HepG2 (cell line): ENCODE measurements around the gene PCSK2. TPM values are rescaled to one million over a fixed set of nuclear protein-coding genes. Genes with fewer than 3 reads are reported as not detected.
A peak's percentile ranks its signal among the peaks of the same experiment; 100 is the strongest.

Experiments
- ATAC-seq: fragments of 200-7000 bp; cut with Tn5 transposase; 3 replicates; pipeline ENCODE4 v1.9.1; 2020; ENCODE audit warnings: mild to moderate bottlenecking, moderate library complexity
- BruUV-seq: library from RNA; stranded (reverse); fragments of 400-500 nt; replicated peaks from 2 replicates; lab custom pipeline; 2021; lab: Mats Ljungman, UMichigan
- CTCF ChIA-PET: fragments of 300-600 bp; formaldehyde crosslinking; extraction: SDS; loops from one replicate; lab custom pipeline; 2021; ENCODE audit warnings: low total read pairs, inconsistent platforms, low intra/inter-chr PET ratio; lab: Yijun Ruan, JAX
- POLR2A ChIA-PET: fragments of 350-600 bp; sonication (Branson Sonifier 250); formaldehyde crosslinking; loops from one replicate; lab custom pipeline; 2020; ENCODE audit warnings: antibody characterized with exemption, inconsistent platforms; lab: Yijun Ruan, JAX
- DNase-seq: peaks from one replicate; pipeline ENCODE4 v3.0.0-alpha.2; 2015; ENCODE audit warnings: low spot score
- FAIRE-seq: peaks from 3 replicates; lab custom pipeline; 2011; peaks lifted over from hg19 to GRCh38; lab: Jason Lieb, UNC
- H2AFZ ChIP-seq: one replicate; pipeline ENCODE4 v1.6.1; 2011; ENCODE audit warnings: low read length, inconsistent platforms
- H3K27ac ChIP-seq: fragments of 300-600 bp; 3 replicates; pipeline ENCODE4 v1.8.0; 2011; ENCODE audit warnings: mixed run types, mild to moderate bottlenecking, mixed read lengths, low read length, inconsistent platforms; ENCODE audit not compliant: insufficient read depth; ENCODE audit errors: extremely low read length
- H3K27me3 ChIP-seq, 2 experiments: fragments of 200-600 bp in 1 of 2; 2 replicates in 1 of 2; 3 replicates in 1 of 2; pipeline versions ENCODE4 v1.6.0 to v1.8.0; 2011; ENCODE audit warnings: low read length in 2 of 2, mild to moderate bottlenecking in 2 of 2, moderate library complexity in 2 of 2, inconsistent platforms in 1 of 2; ENCODE audit not compliant: insufficient read depth in 2 of 2, control insufficient read depth in 1 of 2
- H3K36me3 ChIP-seq, 2 experiments: fragments of 200-600 bp in 1 of 2; replicated peaks in 1 of 2; 2 replicates in 1 of 2; 3 replicates in 1 of 2; pipeline versions ENCODE4 v1.5.1 to v1.8.0; 2011; ENCODE audit warnings: low read length in 2 of 2, inconsistent platforms in 1 of 2; ENCODE audit not compliant: insufficient read depth in 2 of 2, control insufficient read depth in 1 of 2
- H3K4me1 ChIP-seq: 2 replicates; pipeline ENCODE4 v1.5.1; 2012; ENCODE audit warnings: low read length, inconsistent platforms; ENCODE audit not compliant: insufficient read depth
- H3K4me2 ChIP-seq: 2 replicates; pipeline ENCODE4 v1.6.0; 2011; ENCODE audit warnings: low read depth, low read length, inconsistent platforms
- H3K4me3 ChIP-seq, 3 experiments: fragments of 200-600 bp in 1 of 3; sonication (generic), shearing (Covaris generic) in 1 of 3; replicated peaks in 1 of 3; 2 replicates each; pipeline ENCODE4 v1.5.1; 2011 to 2016; ENCODE audit warnings: low read length in 3 of 3, inconsistent platforms in 2 of 3, low read depth in 2 of 3, mild to moderate bottlenecking in 2 of 3, control low read depth in 1 of 3, mixed read lengths in 1 of 3; ENCODE audit not compliant: insufficient read depth in 1 of 3
- H3K79me2 ChIP-seq: one replicate; pipeline ENCODE4 v1.6.1; 2011; ENCODE audit warnings: low read length, inconsistent platforms; ENCODE audit not compliant: insufficient read depth
- H3K9ac ChIP-seq: 2 replicates; pipeline ENCODE4 v1.6.0; 2011; ENCODE audit warnings: mild to moderate bottlenecking, low read depth, low read length, inconsistent platforms; ENCODE audit not compliant: insufficient read depth
- H3K9me3 ChIP-seq: 2 replicates; pipeline ENCODE4 v1.5.1; 2012; ENCODE audit warnings: mild to moderate bottlenecking, low read length
- H4K20me1 ChIP-seq: 2 replicates; pipeline ENCODE4 v1.6.0; 2011; ENCODE audit warnings: inconsistent platforms, mild to moderate bottlenecking, low read length, moderate library complexity; ENCODE audit not compliant: insufficient read depth
- AGO1 ChIP-seq: fragments of 200-400 bp; formaldehyde crosslinking; IDR thresholded peaks from 2 replicates; pipeline ENCODE4 v1.6.1; 2017; ENCODE audit warnings: mild to moderate bottlenecking, low read depth, low read length, moderate library complexity; ENCODE audit not compliant: poor library complexity, severe bottlenecking
- ERF ChIP-seq: IDR thresholded peaks from 2 replicates; pipeline ENCODE4 v1.6.1; 2018; ENCODE audit warnings: missing biosample characterization, missing genetic modification reagents
- EZH2 ChIP-seq: conservative IDR thresholded peaks from 2 replicates; pipeline ENCODE4 v1.6.1; 2012; ENCODE audit warnings: mild to moderate bottlenecking, low read depth, low read length, moderate library complexity
- KDM6A ChIP-seq: IDR thresholded peaks from 2 replicates; pipeline ENCODE4 v1.6.1; 2016; ENCODE audit warnings: low read depth
- MNT ChIP-seq: fragments of 450-650 bp; IDR thresholded peaks from 2 replicates; pipeline ENCODE4 v1.6.1; 2016
- ZNF225 ChIP-seq: sonication (generic); formaldehyde crosslinking; IDR thresholded peaks from 2 replicates; pipeline ENCODE4 v1.4.0; 2020; ENCODE audit warnings: mild to moderate bottlenecking, missing genetic modification reagents
- ZNF563 ChIP-seq: sonication (generic); formaldehyde crosslinking; IDR thresholded peaks from 2 replicates; pipeline ENCODE4 v1.8.0; 2022; ENCODE audit warnings: mild to moderate bottlenecking, moderate library complexity, missing genetic modification reagents
- ZNF768 ChIP-seq: sonication (generic); formaldehyde crosslinking; IDR thresholded peaks from 2 replicates; pipeline ENCODE4 v1.4.0; 2020; ENCODE audit warnings: missing genetic modification reagents
- WGBS: methylation state at CpG from one replicate; pipeline ENCODE4 v1.1.6; 2017; ENCODE audit warnings: low lambda C conversion rate; 5-methylcytosine and 5-hydroxymethylcytosine counted together
- in situ Hi-C: cut with HindIII; loops from 2 replicates; pipeline ENCODE4 v1.10.0; 2017; ENCODE audit warnings: low pct_unique_long_range_greater_than_20kb; ENCODE audit not compliant: extremely low pct_ligation_motif_present
- intact Hi-C: fragments of 100-400 bp; cut with micrococcal nuclease; formaldehyde crosslinking; loops from one replicate; pipeline ENCODE4 v1.10.0; 2022; ENCODE audit not compliant: unreplicated experiment
- polyA plus RNA-seq, 8 experiments: library from polyadenylated mRNA; depleted of rRNA in 3 of 8; stranded (reverse) in 7 of 8; unstranded in 1 of 8; fragments of >200 nt; fragmentation: Illumina TruSeq in 4 of 8; extraction: Trizol in 4 of 8; gene quantifications; 2 replicates each; pipeline versions ENCODE4 v1.2.1 to v1.2.3, GENCODE V29; 2011 to 2016; ENCODE audit warnings: low read depth in 4 of 8, missing spikeins in 1 of 8, mixed read lengths in 1 of 8; ENCODE audit not compliant: insufficient read depth in 1 of 8
- total RNA-seq, 5 experiments: library from RNA; depleted of rRNA; stranded (reverse); fragments of >200 nt; fragmentation: Illumina TruSeq; extraction: Trizol; gene quantifications; 2 replicates each; pipeline ENCODE4 v1.2.3, GENCODE V29; 2016; ENCODE audit warnings: low read depth in 1 of 5

The PCSK2 gene
- total and polyA plus RNA-seq, 2 of the 13 experiments (the other 11 are each of a cell fraction or from before 2014, with no cell fraction given): not detected

GRCh38 chr20:17453592-17453991 lies 226.8 kb downstream of the PCSK2 start:
- WGBS: 44% methylated on average over 22 of the region's 22 CpGs
- Histone ChIP-seq H3K4me3 (no peak overlapping the region), H3K27me3 (peaks cover 2 to 47% of the 10 kb centered on the region in 2 experiments; a peak in 4 of 5 replicates), H3K27ac (no peak overlapping the region), H3K4me1 (no peaks in the 10 kb centered on the region)
- TF ChIP-seq EZH2 (no peak), ZNF768 (CRISPR knock-in tag) (peak; percentile 29; the same call in 1 of the 2 replicates), AGO1 (peak; percentile 45), KDM6A (no peak), ERF (CRISPR knock-in tag) (no peak), ZNF225 (peak; percentile 41; the same call in 1 of the 2 replicates)
- TF ChIP-seq, all 625 proteins: peak for 3
- BruUV-seq: no TSS peak
- no peak for DNase-seq
- Histone ChIP-seq H3K9ac (no peak overlapping the region), H2AFZ (no peak overlapping the region), H3K4me2 (no peak overlapping the region), H3K79me2 (no peaks in the 10 kb centered on the region), H4K20me1 (no peaks in the 10 kb centered on the region), H3K9me3 (no peaks in the 10 kb centered on the region), H3K36me3 (no peaks in the 10 kb centered on the region)
- ChIA-PET CTCF (no interaction called here), POLR2A (no interaction called here)
- intact Hi-C loops (no loop called here), in situ Hi-C loops (no loop called here)
- FAIRE-seq: no peak
- no peak for ATAC-seq

GRCh38 chr20:17456279-17456678 lies 229.4 kb downstream of the PCSK2 start:
- peaks cover 2 to 45% of the 10 kb centered on the region in 2 experiments; a peak in 4 of 5 replicates for H3K27me3 ChIP-seq
- FAIRE-seq: no peak

More at GRCh38 chr20:17456279-17456678, 229.4 kb downstream of the PCSK2 start:
- Histone ChIP-seq H3K9ac (no peak overlapping the region), H3K36me3 (no peaks in the 10 kb centered on the region), H3K27ac (no peak overlapping the region), H3K79me2 (no peaks in the 10 kb centered on the region), H2AFZ (no peak overlapping the region), H4K20me1 (no peaks in the 10 kb centered on the region), H3K9me3 (no peaks in the 10 kb centered on the region), H3K4me3 (no peak overlapping the region), H3K4me1 (no peaks in the 10 kb centered on the region), H3K4me2 (no peak overlapping the region)
- DNase-seq (no peak), ATAC-seq (no peak)
- intact Hi-C loops (no loop called here), in situ Hi-C loops (no loop called here)
- ChIA-PET POLR2A (no interaction called here), CTCF (no interaction called here)
- no TSS peak for BruUV-seq
- WGBS: 3% methylated on average over 8 of the region's 8 CpGs
- no peak for TF ChIP-seq ZNF563 (CRISPR knock-in tag)
- peak; percentile 61 for TF ChIP-seq MNT
